ENCODE measurements around the gene PTPN1. TPM values are rescaled to one million over a fixed set of nuclear protein-coding genes. Genes with fewer than 3 reads are reported as not detected.
"Not testable (repeated sequence)": the region's sequence is repeated elsewhere in the genome, so short reads cannot be mapped to it uniquely, and the experiment has no call there.

Gene PTPN1
- total RNA-seq, 2 experiments from 2014 or later = 80.6 to 83.4 TPM

- Mint-ChIP-seq H3K27ac (no peak overlapping the region), H3K9me3 (no peaks in the 10 kb centered on the region), H3K36me3 (peaks cover 7% of the 10 kb centered on the region), H3K27me3 (no peaks in the 10 kb centered on the region), H3K4me1 (ENCODE audit: low read depth) (peaks cover 78% of the 10 kb centered on the region), H3K4me3 (no peak overlapping the region)
- intact Hi-C loops (cut with micrococcal nuclease) = no loop called here
- DNase-seq = no peak
- ChIA-PET POLR2A (interaction anchor here (1.1 kb wide), 1 partner anchor 24 kb away, joined by 4 read pairs; no protein-coding TSS in a partner anchor), CTCF (interaction anchor here (0.6 to 1.1 kb wide), 3 partner anchors 12 to 18 kb away, joined by 3 to 4 read pairs (median 4); no protein-coding TSS in a partner anchor)
Observed at GRCh38 chr20:50535162-50535561, 25.0 kb downstream of the PTPN1 start.

- POLR2A ChIA-PET = no interaction called here
- Mint-ChIP-seq H3K4me3 (no peak overlapping the region), H3K27ac (no peak overlapping the region), H3K27me3 (no peaks in the 10 kb centered on the region), H3K9me3 (no peaks in the 10 kb centered on the region), H3K36me3 (peaks cover 13% of the 10 kb centered on the region), H3K4me1 (ENCODE audit: low read depth) (peaks cover 84% of the 10 kb centered on the region)
- intact Hi-C loops (cut with micrococcal nuclease) = no loop called here
- DNase-seq = no peak
- CTCF ChIA-PET = interaction anchor here (0.8 to 1.1 kb wide), 2 partner anchors 58 to 357 kb away, joined by 3 to 4 read pairs; no protein-coding TSS in a partner anchor
Observed at GRCh38 chr20:50536333-50536732, 26.1 kb downstream of the PTPN1 start.

GRCh38 chr20:50537546-50538201, 27.5 kb downstream of the PTPN1 start:
- Mint-ChIP-seq H3K4me3 (no peak overlapping the region), H3K27ac (peak overlapping the region; percentile 21), H3K36me3 (peaks cover 13% of the 10 kb centered on the region), H3K27me3 (no peaks in the 10 kb centered on the region), H3K4me1 (ENCODE audit: low read depth) (peaks cover 84% of the 10 kb centered on the region), H3K9me3 (no peaks in the 10 kb centered on the region)
- no peak for DNase-seq
- intact Hi-C loops (cut with micrococcal nuclease) = no loop called here
- ChIA-PET CTCF (interaction anchor here (0.6 to 1.2 kb wide), 6 partner anchors 12 to 359 kb away, joined by 3 to 4 read pairs (median 3); no protein-coding TSS in a partner anchor), POLR2A (interaction anchor here (0.6 to 1.4 kb wide), 4 partner anchors 23 to 853 kb away, joined by 3 to 5 read pairs (median 4); no protein-coding TSS in a partner anchor)

GRCh38 chr20:50538276-50538675, 28.1 kb downstream of the PTPN1 start:
- Mint-ChIP-seq H3K4me1 (ENCODE audit: low read depth) (peaks cover 83% of the 10 kb centered on the region), H3K4me3 (no peak overlapping the region), H3K27ac (no peak overlapping the region), H3K27me3 (no peaks in the 10 kb centered on the region), H3K9me3 (no peaks in the 10 kb centered on the region), H3K36me3 (peaks cover 13% of the 10 kb centered on the region)
- intact Hi-C loops (cut with micrococcal nuclease) = no loop called here
- ChIA-PET POLR2A (interaction anchor here (0.6 to 1.4 kb wide), 4 partner anchors 22 to 852 kb away, joined by 3 to 5 read pairs (median 4); no protein-coding TSS in a partner anchor), CTCF (interaction anchor here (0.6 to 1.2 kb wide), 4 partner anchors 18 to 38 kb away, joined by 3 to 4 read pairs (median 3); no protein-coding TSS in a partner anchor)
- no peak for DNase-seq

GRCh38 chr20:50539798-50540197, 29.6 kb downstream of the PTPN1 start:
- CTCF ChIA-PET; H3K9me3 Mint-ChIP-seq; POLR2A ChIA-PET; H3K4me3 Mint-ChIP-seq; intact Hi-C loops (cut with micrococcal nuclease); DNase-seq; H3K27me3 Mint-ChIP-seq; H3K27ac Mint-ChIP-seq: not testable (repeated sequence)
- H3K4me1 Mint-ChIP-seq (ENCODE audit: low read depth) = peaks cover 79% of the 10 kb centered on the region
- peaks cover 15% of the 10 kb centered on the region for H3K36me3 Mint-ChIP-seq

- POLR2A ChIA-PET = interaction anchor here (1.2 kb wide), 2 partner anchors 10 to 20 kb away, joined by 4 to 5 read pairs; no protein-coding TSS in a partner anchor
Observed at GRCh38 chr20:50540620-50541605, 30.7 kb downstream of the PTPN1 start.

GRCh38 chr20:50541606-50542041, 31.4 kb downstream of the PTPN1 start:
- intact Hi-C loops (cut with micrococcal nuclease) = no loop called here
- ChIA-PET POLR2A (interaction anchor here (1.2 kb wide), 2 partner anchors 9 to 20 kb away, joined by 4 to 5 read pairs; no protein-coding TSS in a partner anchor), CTCF (interaction anchor here (1.0 to 1.3 kb wide), 3 partner anchors 22 to 362 kb away, joined by 3 read pairs; no protein-coding TSS in a partner anchor)
- no peaks in the 10 kb centered on the region for H3K27me3 Mint-ChIP-seq
- H3K4me1 Mint-ChIP-seq (ENCODE audit: low read depth) = peaks cover 79% of the 10 kb centered on the region
- peak overlapping the region; percentile 63 for H3K27ac Mint-ChIP-seq
- H3K9me3 Mint-ChIP-seq = no peaks in the 10 kb centered on the region
- no peak for DNase-seq
- H3K4me3 Mint-ChIP-seq = no peak overlapping the region
- peaks cover 15% of the 10 kb centered on the region for H3K36me3 Mint-ChIP-seq

More at GRCh38 chr20:50540620-50541605, 30.7 kb downstream of the PTPN1 start:
- Mint-ChIP-seq H3K27ac (peak overlapping the region; percentile 63), H3K9me3 (no peaks in the 10 kb centered on the region), H3K36me3 (peaks cover 15% of the 10 kb centered on the region), H3K4me1 (ENCODE audit: low read depth) (peaks cover 78% of the 10 kb centered on the region), H3K4me3 (no peak overlapping the region), H3K27me3 (no peaks in the 10 kb centered on the region)
- DNase-seq = no peak
- CTCF ChIA-PET = interaction anchor here (0.7 to 1.0 kb wide), 3 partner anchors 23 to 362 kb away, joined by 3 read pairs; no protein-coding TSS in a partner anchor
- intact Hi-C loops (cut with micrococcal nuclease) = no loop called here

GRCh38 chr20:50543326-50543725, 33.1 kb downstream of the PTPN1 start:
- ChIA-PET POLR2A (interaction anchor here (9.4 kb wide), 1 partner anchor 19 kb away, joined by 56 read pairs; no protein-coding TSS in a partner anchor), CTCF (interaction anchor here (0.8 kb wide), 1 partner anchor 33 kb away, joined by 3 read pairs; the partner anchor contains the start of gene PTPN1)
- intact Hi-C loops (cut with micrococcal nuclease) = no loop called here
- H3K36me3 Mint-ChIP-seq = peaks cover 19% of the 10 kb centered on the region
- no peak for DNase-seq
- peaks cover 82% of the 10 kb centered on the region for H3K4me1 Mint-ChIP-seq (ENCODE audit: low read depth)
- no peaks in the 10 kb centered on the region for H3K9me3 Mint-ChIP-seq
- H3K27me3 Mint-ChIP-seq = no peaks in the 10 kb centered on the region
- no peak overlapping the region for H3K4me3 Mint-ChIP-seq
- H3K27ac Mint-ChIP-seq = peak overlapping the region; percentile 33

- Mint-ChIP-seq H3K4me1 (ENCODE audit: low read depth) (peaks cover 83% of the 10 kb centered on the region), H3K36me3 (peaks cover 29% of the 10 kb centered on the region), H3K27me3 (no peaks in the 10 kb centered on the region), H3K9me3 (no peaks in the 10 kb centered on the region), H3K4me3 (no peak overlapping the region), H3K27ac (peak overlapping the region; percentile 80)
- no peak for DNase-seq
- ChIA-PET CTCF (interaction anchor here (1.5 to 7.4 kb wide), 2 partner anchors 25 to 27 kb away, joined by 4 to 30 read pairs; no protein-coding TSS in a partner anchor), POLR2A (interaction anchor here (1.2 to 9.4 kb wide), 2 partner anchors 12 to 18 kb away, joined by 3 to 56 read pairs; no protein-coding TSS in a partner anchor)
- intact Hi-C loops (cut with micrococcal nuclease) = no loop called here
Observed at GRCh38 chr20:50545126-50545525, 34.9 kb downstream of the PTPN1 start.

- peak overlapping the region; percentile 80 for H3K27ac Mint-ChIP-seq
- POLR2A ChIA-PET = interaction anchor here (0.6 to 9.4 kb wide), 5 partner anchors 16 to 36 kb away, joined by 3 to 56 read pairs (median 12); no protein-coding TSS in a partner anchor
- H3K4me1 Mint-ChIP-seq (ENCODE audit: low read depth) = peaks cover 67% of the 10 kb centered on the region
- H3K27me3 Mint-ChIP-seq = no peaks in the 10 kb centered on the region
- no peaks in the 10 kb centered on the region for H3K9me3 Mint-ChIP-seq
- CTCF ChIA-PET = interaction anchor here (0.6 to 7.4 kb wide), 9 partner anchors 9 to 35 kb away, joined by 3 to 30 read pairs (median 5); partner anchors contain the start of gene PTPN1
- H3K4me3 Mint-ChIP-seq = peak overlapping the region; percentile 73
- DNase-seq = peak; percentile 53
- intact Hi-C loops (cut with micrococcal nuclease) = loop anchor here (1.0 kb wide), 3 partner anchors 14 to 31 kb away; no protein-coding TSS in a partner anchor
- H3K36me3 Mint-ChIP-seq = peaks cover 27% of the 10 kb centered on the region
Observed at GRCh38 chr20:50546729-50547314, 36.6 kb downstream of the PTPN1 start.

- intact Hi-C loops (cut with micrococcal nuclease) = no loop called here
- Mint-ChIP-seq H3K4me3 (no peak overlapping the region), H3K4me1 (ENCODE audit: low read depth) (peaks cover 57% of the 10 kb centered on the region), H3K36me3 (peaks cover 27% of the 10 kb centered on the region), H3K27ac (peak overlapping the region; percentile 80), H3K9me3 (no peaks in the 10 kb centered on the region), H3K27me3 (no peaks in the 10 kb centered on the region)
- DNase-seq = no peak
- CTCF ChIA-PET = interaction anchor here (0.9 to 7.4 kb wide), 11 partner anchors 9 to 69 kb away, joined by 3 to 30 read pairs (median 5); partner anchors contain the start of gene PTPN1
- POLR2A ChIA-PET = interaction anchor here (1.1 to 9.4 kb wide), 4 partner anchors 15 to 36 kb away, joined by 4 to 56 read pairs (median 10); no protein-coding TSS in a partner anchor
Observed at GRCh38 chr20:50547964-50548363, 37.8 kb downstream of the PTPN1 start.
